CD4-positive, alpha-beta T cell treated with Interleukin-15 for 1 hour (primary cell): ENCODE data around the gene RBM20.

Experiments used
- DNase-seq: peaks from one replicate; pipeline ENCODE4 v3.0.0-alpha.2; 2020

The RBM20 gene

DNA sequence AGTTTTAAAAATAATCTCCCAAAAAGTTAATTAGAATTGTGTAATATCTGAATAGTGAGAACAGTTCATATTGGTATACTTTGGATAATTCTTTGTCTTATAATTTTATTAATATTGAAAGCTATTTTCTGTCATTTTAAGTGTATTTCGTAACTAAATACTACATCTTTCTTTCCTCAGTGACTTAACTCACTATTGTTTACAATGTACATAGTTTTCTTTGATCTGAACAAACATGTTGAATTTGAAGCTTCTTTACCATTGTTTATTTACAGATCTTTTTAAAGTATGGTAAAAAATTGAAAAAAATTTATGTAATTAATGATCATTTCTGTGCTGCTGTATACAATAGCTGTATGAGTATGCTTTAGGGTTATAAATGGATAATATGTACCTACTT lies 232.7 kb downstream of the RBM20 start:
- no peak for DNase-seq

- DNase-seq: no peak
Observed at GRCh38 chr10:110880012-110880411, 235.9 kb downstream of the RBM20 start.

- no peak for DNase-seq
Observed at GRCh38 chr10:110881247-110881646, 237.1 kb downstream of the RBM20 start.

DNA sequence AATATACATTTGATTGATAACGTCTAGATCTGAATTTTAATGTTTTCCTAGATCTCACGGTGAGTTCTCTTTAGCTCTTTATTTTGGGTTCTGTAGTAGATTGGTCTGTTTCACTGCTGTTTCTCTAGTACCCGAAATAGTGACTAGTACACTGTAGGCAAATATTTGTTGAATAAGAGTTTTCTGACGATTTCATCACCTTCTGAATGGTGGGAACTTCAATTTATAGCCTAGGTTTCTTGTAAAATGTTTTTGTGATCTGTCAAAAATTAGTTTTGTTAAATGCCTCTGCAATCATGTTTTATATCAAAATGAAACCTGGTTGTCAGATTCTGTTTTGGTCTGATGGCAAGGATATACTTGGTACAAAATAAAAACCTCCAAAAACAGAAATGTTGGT lies 237.8 kb downstream of the RBM20 start:
- DNase-seq: no peak

GRCh38 chr10:110883924-110884323 lies 239.8 kb downstream of the RBM20 start:
- no peak for DNase-seq

DNA sequence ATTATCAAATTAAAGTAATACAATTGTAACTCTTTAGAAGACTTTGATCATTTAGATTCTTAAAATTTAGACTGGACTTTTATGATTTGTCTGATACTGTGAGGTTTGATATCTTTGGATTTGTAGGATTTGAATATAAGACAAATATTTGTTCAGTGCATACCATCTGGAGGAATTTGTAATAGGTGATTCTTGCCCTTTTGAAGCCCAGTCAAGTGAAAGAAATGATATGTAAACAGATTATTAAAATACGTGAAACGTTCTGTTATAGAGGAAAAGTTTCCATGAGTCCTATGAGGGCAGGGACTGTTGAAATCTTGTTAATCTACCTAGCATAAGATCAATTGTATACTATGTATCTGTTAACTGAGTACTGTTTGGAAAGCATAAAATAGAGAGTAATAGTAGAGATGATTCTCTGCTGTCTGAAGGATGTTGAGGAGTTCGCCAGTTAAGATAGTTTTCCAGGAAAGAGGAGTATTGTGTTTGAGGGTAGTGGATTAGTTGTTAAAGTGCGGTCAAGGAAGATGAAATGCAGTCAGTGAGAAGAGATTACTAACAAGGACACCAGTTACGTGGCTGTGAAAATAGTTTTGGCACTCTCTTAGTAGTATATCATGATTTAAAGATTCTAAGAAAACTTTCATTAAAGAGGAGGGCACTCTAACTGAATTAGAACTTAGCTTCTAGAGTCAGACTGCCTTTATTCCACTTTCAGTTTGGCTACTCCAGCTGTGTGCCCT lies 242.0 kb downstream of the RBM20 start:
- no peak for DNase-seq

GRCh38 chr10:110887560-110887959 lies 243.4 kb downstream of the RBM20 start:
- no peak for DNase-seq
